HG03039 (cell line): Measurements from ENCODE around the gene CDH11.

Source experiments
- ATAC-seq: cut with Tn5 transposase; IDR thresholded peaks from one replicate; pipeline ENCODE4 v1.9.1; 2021; ENCODE audit warnings: mild to moderate bottlenecking, moderate library complexity; ENCODE audit not compliant: unreplicated experiment

CDH11 gene

GRCh38 chr16:65121870-65122723 lies at the start of gene CDH11:
CDH11 (minus strand) TSS chr16:65122063; CDS start chr16:65004869, 117,194 bp downstream.
- ATAC-seq: no peak

GRCh38 chr16:65154321-65154720 lies 32.5 kb upstream of the CDH11 start:
- no peak for ATAC-seq

- no peak for ATAC-seq
These were observed 31.7 kb upstream of the CDH11 start for GRCh38 chr16:65153365-65154105.

GRCh38 chr16:65148804-65149203 lies 26.9 kb upstream of the CDH11 start:
- no peak for ATAC-seq

GRCh38 chr16:65142276-65142675 lies 20.4 kb upstream of the CDH11 start:
- no peak for ATAC-seq

- no peak for ATAC-seq
These were observed 14.8 kb upstream of the CDH11 start for GRCh38 chr16:65136681-65137080.

- ATAC-seq: no peak
These were observed 5.2 kb upstream of the CDH11 start for GRCh38 chr16:65126845-65127624.

GRCh38 chr16:65125871-65126270 lies 4.0 kb upstream of the CDH11 start:
- ATAC-seq: no peak

- no peak for ATAC-seq
These were observed 3.5 kb upstream of the CDH11 start for GRCh38 chr16:65125322-65125721.

GRCh38 chr16:65124596-65124995 lies 2.7 kb upstream of the CDH11 start:
- no peak for ATAC-seq

- ATAC-seq: no peak
These were observed 2.3 kb upstream of the CDH11 start for GRCh38 chr16:65124212-65124548.

- ATAC-seq: no peak
These were observed 1.7 kb upstream of the CDH11 start for GRCh38 chr16:65123396-65124211.

GRCh38 chr16:65122724-65123395 lies 997 bp upstream of the CDH11 start:
- no peak for ATAC-seq

GRCh38 chr16:65120831-65121721 lies 787 bp downstream of the CDH11 start:
- ATAC-seq: no peak

GRCh38 chr16:65120461-65120830 lies 1.4 kb downstream of the CDH11 start:
- no peak for ATAC-seq

GRCh38 chr16:65119901-65120401 lies 1.9 kb downstream of the CDH11 start:
- ATAC-seq: no peak

- ATAC-seq: no peak
These were observed 2.4 kb downstream of the CDH11 start for GRCh38 chr16:65119435-65119834.

GRCh38 chr16:65118871-65119270 lies 3.0 kb downstream of the CDH11 start:
- ATAC-seq: no peak
